LNCAP (cell line): ENCODE measurements around the gene CCN5.

Source experiments
- CTCF ChIP-seq: fragments of 450-650 bp; IDR thresholded peaks from 2 replicates; pipeline ENCODE4 v1.5.1; 2017; ENCODE audit warnings: mild to moderate bottlenecking

Gene CCN5

DNA sequence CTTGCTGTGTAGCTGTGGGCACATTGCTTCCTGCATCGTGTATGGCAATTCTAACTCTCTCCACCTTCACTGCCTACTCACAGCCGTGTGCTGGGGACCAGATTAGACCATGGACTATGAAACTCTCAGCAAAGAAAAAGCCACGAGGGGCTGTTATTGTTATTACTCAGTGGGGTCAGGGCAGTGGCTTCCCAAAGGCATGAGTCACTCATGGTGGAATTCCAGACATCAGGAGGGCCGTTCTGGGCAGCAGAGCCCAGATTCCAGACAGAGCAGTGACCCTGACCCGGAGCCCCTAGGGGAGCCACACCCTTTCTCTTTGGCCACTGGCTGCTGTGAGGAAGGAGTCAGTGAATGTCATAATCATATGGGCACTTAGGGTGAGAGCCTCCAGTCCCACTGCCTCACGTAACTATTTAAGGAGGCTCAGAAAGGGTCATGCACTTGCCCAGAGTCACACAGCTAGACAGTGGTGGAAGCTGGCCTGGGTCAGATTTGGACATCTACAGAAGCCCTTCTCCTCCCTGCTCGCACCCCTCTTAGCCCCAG is 22.2 kb upstream of the CCN5 start:
- no peak for TF ChIP-seq CTCF

DNA sequence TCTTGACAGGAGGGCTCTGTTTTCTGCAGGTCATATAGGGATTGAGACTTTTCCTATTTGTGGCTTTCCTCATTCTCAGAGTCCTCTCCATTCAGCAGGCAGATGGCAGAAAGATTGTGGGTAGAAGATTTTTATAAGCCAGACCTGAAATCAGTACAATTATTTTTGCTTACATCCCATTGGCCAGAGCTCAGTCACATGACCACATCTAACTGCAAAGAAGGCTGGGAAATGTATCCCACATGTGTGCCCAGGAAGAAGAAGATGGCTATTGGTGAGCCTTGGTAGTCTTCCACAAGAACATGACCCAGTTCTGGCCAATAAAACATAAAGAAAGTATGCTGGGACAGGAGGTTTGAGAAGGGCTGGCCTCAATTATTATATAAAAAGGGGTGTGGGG is 21.5 kb upstream of the CCN5 start:
- no peak for TF ChIP-seq CTCF

GRCh38 chr20:44694159-44694558 is 21.0 kb upstream of the CCN5 start:
- no peak for TF ChIP-seq CTCF

- no peak for TF ChIP-seq CTCF
Observed at GRCh38 chr20:44695295-44695673, 19.9 kb upstream of the CCN5 start.

GRCh38 chr20:44695674-44696300 is 19.4 kb upstream of the CCN5 start:
- TF ChIP-seq CTCF: no peak

DNA sequence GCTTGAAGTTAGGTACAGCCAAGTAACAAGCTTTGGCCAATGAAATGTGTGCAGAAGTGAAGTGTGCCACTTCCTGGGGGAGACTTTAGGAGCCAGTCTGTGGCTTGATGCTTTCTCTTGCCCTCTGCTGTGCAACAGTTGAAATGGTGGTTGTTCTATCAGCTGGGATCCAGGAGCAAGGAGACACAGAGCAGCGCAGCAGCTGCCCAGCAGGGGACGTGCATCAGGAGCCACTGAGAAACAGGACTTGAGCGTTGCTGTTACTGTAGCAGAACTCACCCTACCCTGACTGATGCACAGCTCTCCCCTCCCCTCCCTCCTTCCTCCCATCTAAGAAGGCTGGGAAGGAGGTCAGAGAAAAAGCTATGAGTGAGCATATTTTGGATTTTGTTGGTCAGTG is 18.9 kb upstream of the CCN5 start:
- TF ChIP-seq CTCF: no peak

GRCh38 chr20:44698351-44698750 is 16.8 kb upstream of the CCN5 start:
- TF ChIP-seq CTCF: no peak

- no peak for TF ChIP-seq CTCF
Observed at GRCh38 chr20:44700306-44700705, 14.9 kb upstream of the CCN5 start.
